ENCODE results near the gene BBS9.

BBS9 gene

DNA sequence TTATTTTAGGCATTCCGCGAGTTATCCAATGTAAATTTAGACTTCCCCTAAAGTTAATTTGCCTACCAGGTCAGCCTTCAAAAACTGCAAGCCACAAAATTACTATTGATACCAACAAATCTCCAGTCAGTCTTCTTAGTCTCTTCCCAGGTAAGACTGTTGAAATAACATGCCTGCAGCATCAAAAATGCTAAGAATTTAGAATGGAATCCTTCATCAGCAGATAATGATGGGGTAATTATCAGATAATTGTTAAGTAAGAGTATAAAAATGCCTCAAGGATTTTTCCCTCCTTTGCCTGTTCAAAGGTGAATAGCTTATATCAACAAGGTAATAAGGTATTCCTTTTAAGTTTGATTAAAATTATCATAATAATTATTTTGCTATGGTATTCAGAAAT is 228.5 kb downstream of the BBS9 start:
- DNase-seq (ENCODE audit: extremely low read depth, low read depth), result no peak
- TF ChIP-seq, protein P1, sequence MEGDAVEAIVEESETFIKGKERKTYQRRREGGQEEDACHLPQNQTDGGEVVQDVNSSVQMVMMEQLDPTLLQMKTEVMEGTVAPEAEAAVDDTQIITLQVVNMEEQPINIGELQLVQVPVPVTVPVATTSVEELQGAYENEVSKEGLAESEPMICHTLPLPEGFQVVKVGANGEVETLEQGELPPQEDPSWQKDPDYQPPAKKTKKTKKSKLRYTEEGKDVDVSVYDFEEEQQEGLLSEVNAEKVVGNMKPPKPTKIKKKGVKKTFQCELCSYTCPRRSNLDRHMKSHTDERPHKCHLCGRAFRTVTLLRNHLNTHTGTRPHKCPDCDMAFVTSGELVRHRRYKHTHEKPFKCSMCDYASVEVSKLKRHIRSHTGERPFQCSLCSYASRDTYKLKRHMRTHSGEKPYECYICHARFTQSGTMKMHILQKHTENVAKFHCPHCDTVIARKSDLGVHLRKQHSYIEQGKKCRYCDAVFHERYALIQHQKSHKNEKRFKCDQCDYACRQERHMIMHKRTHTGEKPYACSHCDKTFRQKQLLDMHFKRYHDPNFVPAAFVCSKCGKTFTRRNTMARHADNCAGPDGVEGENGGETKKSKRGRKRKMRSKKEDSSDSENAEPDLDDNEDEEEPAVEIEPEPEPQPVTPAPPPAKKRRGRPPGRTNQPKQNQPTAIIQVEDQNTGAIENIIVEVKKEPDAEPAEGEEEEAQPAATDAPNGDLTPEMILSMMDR (IDR thresholded peaks at IDR 0.05; ENCODE audit: low read depth, low read length, missing control alignments), result no peak
- H3K4me3 ChIP-seq (replicated peaks; ENCODE audit: low read depth, low read length), result no peak overlapping the region

DNA sequence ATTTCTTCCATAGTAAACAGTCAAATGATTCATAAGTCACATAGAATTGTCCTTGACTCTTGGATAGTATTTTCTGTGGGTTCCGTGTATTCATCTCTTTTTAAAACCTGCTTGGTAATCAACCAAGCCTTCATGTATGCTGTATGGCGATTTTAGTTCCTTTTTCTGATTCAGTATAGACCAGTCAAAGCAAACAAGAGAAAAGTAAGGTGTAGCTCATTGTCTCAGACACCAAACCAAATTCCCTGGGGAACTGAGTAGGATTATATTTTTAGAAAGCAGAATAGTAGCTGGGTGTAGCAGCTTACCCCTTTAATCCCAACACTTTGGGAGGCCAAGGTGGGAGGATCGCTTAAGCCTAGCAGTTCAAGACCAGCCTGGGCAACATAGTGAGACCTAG is 240.5 kb downstream of the BBS9 start:
- H3K4me3 ChIP-seq (replicated peaks; ENCODE audit: low read depth, low read length), result no peak overlapping the region
- DNase-seq (ENCODE audit: extremely low read depth, low read depth), result no peak
- TF ChIP-seq, protein P1 (IDR thresholded peaks at IDR 0.05; ENCODE audit: low read depth, low read length, missing control alignments), result no peak

DNA sequence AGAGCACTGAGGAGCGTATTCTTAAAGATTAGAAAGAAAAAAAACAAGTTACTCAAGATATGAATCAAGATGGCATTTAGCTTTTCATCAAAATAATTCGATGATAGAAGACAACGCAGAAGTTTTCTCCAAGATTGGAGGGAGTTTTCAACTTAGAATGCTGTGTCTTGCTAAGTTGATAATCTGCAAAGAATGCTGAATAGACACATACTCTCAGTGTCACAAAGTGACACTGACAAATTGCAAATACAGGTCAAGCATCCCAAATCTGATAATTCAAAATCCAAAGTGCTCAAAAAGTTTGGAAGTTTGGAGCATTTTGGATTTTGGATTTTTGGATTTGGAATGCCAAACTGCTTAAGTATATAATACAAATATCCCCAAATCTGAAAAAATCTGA is 243.8 kb downstream of the BBS9 start:
- TF ChIP-seq, protein P1 (IDR thresholded peaks at IDR 0.05; ENCODE audit: low read depth, low read length, missing control alignments), result no peak
- no peak overlapping the region for H3K4me3 ChIP-seq (replicated peaks; ENCODE audit: low read depth, low read length)
- no peak for DNase-seq (ENCODE audit: extremely low read depth, low read depth)

DNA sequence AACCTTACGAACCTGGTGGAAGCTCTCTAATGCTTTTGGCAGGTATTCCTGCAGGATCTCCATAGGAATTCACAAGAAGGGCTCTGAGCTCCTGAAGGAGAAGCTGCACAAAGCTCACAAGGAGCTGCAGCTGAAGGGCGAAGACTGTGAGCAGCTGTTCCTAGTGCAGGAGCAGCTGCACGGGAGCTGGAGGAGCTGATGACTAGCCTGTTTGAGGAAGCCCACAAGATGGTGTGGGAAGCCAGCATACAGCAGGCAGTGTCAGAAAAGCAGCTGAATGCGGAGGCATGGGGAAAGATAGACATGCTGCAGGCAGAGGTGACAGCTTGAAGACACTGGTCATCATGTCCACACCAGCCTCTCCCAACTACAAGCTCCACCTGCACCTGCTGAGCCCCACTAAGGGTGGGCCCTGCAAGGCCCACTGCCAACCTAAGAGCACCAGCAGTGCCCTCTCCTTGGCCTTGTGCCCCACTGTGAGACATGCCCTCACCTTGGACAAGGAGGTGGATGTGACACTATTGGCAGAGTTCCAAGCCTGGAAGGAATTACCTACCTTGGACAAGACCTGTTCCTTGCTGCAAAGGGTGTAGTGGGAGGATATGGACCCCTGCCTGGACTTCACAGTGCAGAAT is 250.6 kb downstream of the BBS9 start:
- H3K4me3 ChIP-seq (replicated peaks; ENCODE audit: low read depth, low read length), result no peak overlapping the region
- DNase-seq (ENCODE audit: extremely low read depth, low read depth), result no peak
- TF ChIP-seq, protein P1 (IDR thresholded peaks at IDR 0.05; ENCODE audit: low read depth, low read length, missing control alignments), result no peak

DNA sequence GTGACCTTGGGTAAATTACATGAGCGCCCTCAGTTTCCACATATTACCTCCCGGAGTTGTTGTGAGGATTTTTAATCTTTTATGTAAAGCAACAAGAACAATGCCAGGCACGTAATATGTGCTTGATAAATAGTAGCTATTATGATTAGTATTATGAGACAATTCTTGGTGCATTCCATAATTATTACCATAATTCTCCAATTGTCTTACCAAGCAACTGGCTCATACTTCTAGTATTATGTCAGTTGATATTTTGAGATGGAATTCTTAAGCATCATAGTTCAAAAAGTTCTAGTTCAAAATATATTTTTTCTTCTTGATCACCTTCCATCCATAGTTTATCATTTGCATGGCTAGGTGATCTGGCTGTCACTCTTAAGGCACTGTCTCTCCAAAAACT is 259.0 kb downstream of the BBS9 start:
- H3K4me3 ChIP-seq (replicated peaks; ENCODE audit: low read depth, low read length), result no peak overlapping the region
- TF ChIP-seq, protein P1 (IDR thresholded peaks at IDR 0.05; ENCODE audit: low read depth, low read length, missing control alignments), result no peak
- DNase-seq (ENCODE audit: extremely low read depth, low read depth), result no peak

DNA sequence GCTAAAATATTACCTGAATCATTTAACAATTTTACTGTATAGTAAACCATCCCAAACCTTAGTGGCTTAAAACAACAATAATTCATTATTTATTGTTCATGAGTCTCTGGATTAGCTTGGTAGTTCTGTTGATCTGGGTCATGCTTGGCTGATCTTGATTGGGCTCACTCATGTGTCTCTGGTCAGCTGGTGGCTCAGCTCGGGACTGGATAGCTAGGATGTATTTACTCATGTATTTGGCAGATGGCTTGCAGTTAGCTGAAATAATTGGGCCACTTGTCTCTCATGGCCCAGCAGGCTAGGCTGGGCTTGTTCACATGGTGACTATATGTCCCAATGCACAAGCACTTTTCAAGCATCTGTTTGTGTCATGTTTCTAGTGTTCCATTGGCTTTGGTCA is 262.8 kb downstream of the BBS9 start:
- DNase-seq (ENCODE audit: extremely low read depth, low read depth), result no peak
- TF ChIP-seq, protein P1 (IDR thresholded peaks at IDR 0.05; ENCODE audit: low read depth, low read length, missing control alignments), result no peak
- H3K4me3 ChIP-seq (replicated peaks; ENCODE audit: low read depth, low read length), result no peak overlapping the region

DNA sequence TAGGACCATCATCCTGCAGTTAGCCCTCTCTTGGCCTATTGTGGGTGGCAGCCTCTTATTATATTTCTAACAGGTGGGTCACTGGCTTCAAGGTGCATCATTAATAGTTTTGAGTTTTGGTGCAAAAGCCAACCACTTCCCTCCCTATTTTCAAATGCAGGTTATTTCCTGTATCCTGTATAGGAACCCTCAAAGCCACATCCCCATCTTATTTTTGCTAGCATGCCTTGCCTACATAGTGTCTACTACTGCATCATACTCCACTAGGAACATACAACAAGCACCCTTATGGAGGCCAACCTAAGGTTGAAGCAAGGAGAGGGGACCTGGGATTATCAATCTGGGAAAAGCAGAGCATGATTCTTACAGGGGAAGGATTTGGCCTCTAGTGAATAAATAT is 264.4 kb downstream of the BBS9 start:
- TF ChIP-seq, protein P1 (IDR thresholded peaks at IDR 0.05; ENCODE audit: low read depth, low read length, missing control alignments), result no peak
- no peak overlapping the region for H3K4me3 ChIP-seq (replicated peaks; ENCODE audit: low read depth, low read length)
- DNase-seq (ENCODE audit: extremely low read depth, low read depth), result no peak

All from HFF-Myc (cell line).